CD14-positive monocyte (primary cell): Measurements from ENCODE around the gene S1PR2. TPM values are rescaled to one million over a fixed set of nuclear protein-coding genes. Genes with fewer than 3 reads are reported as not detected.
A peak's percentile ranks its signal among the peaks of the same experiment; 100 is the strongest.

Experiments
- DNase-seq, 3 donors: peaks; one replicate each; pipeline ENCODE4 v3.0.0-alpha.2; 2011 to 2022
- H2AFZ ChIP-seq: 2 replicates; pipeline ENCODE4 v1.6.0; 2012; ENCODE audit warnings: mild to moderate bottlenecking, low read depth, low read length, inconsistent platforms; ENCODE audit not compliant: insufficient read depth, poor library complexity, severe bottlenecking
- H3K27ac ChIP-seq, 2 donors: 1 replicate in 1 of 2; 2 replicates in 1 of 2; pipeline ENCODE4 v1.5.1; 2012 to 2013; ENCODE audit warnings: low read length in 2 of 2, control low read depth in 1 of 2, inconsistent platforms in 1 of 2, low read depth in 1 of 2, mild to moderate bottlenecking in 1 of 2
- H3K27me3 ChIP-seq, 2 donors: one replicate each; pipeline versions ENCODE4 v1.6.0 to v1.6.1; 2011 to 2013; ENCODE audit warnings: low read length in 2 of 2; ENCODE audit not compliant: control insufficient read depth in 2 of 2, insufficient read depth in 2 of 2
- H3K36me3 ChIP-seq, 2 donors: replicated peaks in 1 of 2; 1 replicate in 1 of 2; 2 replicates in 1 of 2; pipeline versions ENCODE4 v1.5.1 to v1.6.1; 2012 to 2013; ENCODE audit warnings: low read length in 2 of 2, control low read depth in 1 of 2, inconsistent platforms in 1 of 2, mild to moderate bottlenecking in 1 of 2; ENCODE audit not compliant: insufficient read depth in 2 of 2, control insufficient read depth in 1 of 2
- H3K4me1 ChIP-seq, 2 donors: 1 replicate in 1 of 2; 2 replicates in 1 of 2; pipeline versions ENCODE4 v1.5.1 to v1.6.1; 2012 to 2013; ENCODE audit warnings: low read length in 2 of 2, control low read depth in 1 of 2, inconsistent platforms in 1 of 2, mild to moderate bottlenecking in 1 of 2, moderate library complexity in 1 of 2; ENCODE audit not compliant: insufficient read depth in 2 of 2, control insufficient read depth in 1 of 2
- H3K4me2 ChIP-seq: replicated peaks from 2 replicates; pipeline ENCODE3; 2012; ENCODE audit warnings: low read length, moderate library complexity, mild to moderate bottlenecking; ENCODE audit not compliant: poor library complexity, severe bottlenecking; ENCODE audit errors: extremely low read depth
- H3K4me3 ChIP-seq, 3 experiments: fragments of 200-600 bp in 1 of 3; sonication (generic) in 1 of 3; replicated peaks in 1 of 3; 1 replicate in 2 of 3; 2 replicates in 1 of 3; pipeline ENCODE4 v1.5.1; 2011 to 2013; ENCODE audit warnings: low read length in 3 of 3, mild to moderate bottlenecking in 3 of 3, control low read depth in 2 of 3, low read depth in 2 of 3, inconsistent platforms in 1 of 3, moderate library complexity in 1 of 3
- H3K79me2 ChIP-seq: 2 replicates; pipeline ENCODE4 v1.6.0; 2012; ENCODE audit warnings: mild to moderate bottlenecking, control low read depth, inconsistent platforms, low read length, moderate library complexity; ENCODE audit not compliant: insufficient read depth
- H3K9ac ChIP-seq: 2 replicates; pipeline ENCODE4 v1.6.0; 2017; ENCODE audit warnings: low read length, mild to moderate bottlenecking; ENCODE audit not compliant: insufficient read depth, poor library complexity, severe bottlenecking
- H3K9me3 ChIP-seq, 2 donors: replicated peaks in 1 of 2; 1 replicate in 1 of 2; 2 replicates in 1 of 2; pipeline versions ENCODE4 v1.5.1 to v1.6.1; 2012 to 2013; ENCODE audit warnings: low read length in 2 of 2, control low read depth in 1 of 2; ENCODE audit not compliant: control insufficient read depth in 1 of 2, insufficient read depth in 1 of 2
- H4K20me1 ChIP-seq: 2 replicates; pipeline ENCODE4 v1.6.0; 2012; ENCODE audit warnings: mild to moderate bottlenecking, low read length, control low read depth, moderate library complexity; ENCODE audit not compliant: insufficient read depth
- H3K27ac Mint-ChIP-seq, 7 donors: one replicate each; pipeline ENCODE4 v1.8.0; 2020; ENCODE audit warnings: mild to moderate bottlenecking in 7 of 7, mixed read lengths in 7 of 7, moderate library complexity in 6 of 7, inconsistent platforms in 2 of 7
- H3K27me3 Mint-ChIP-seq, 3 donors: one replicate each; pipeline ENCODE4 v1.8.0; 2021 to 2022; ENCODE audit warnings: low read depth in 3 of 3, mild to moderate bottlenecking in 3 of 3, mixed read lengths in 3 of 3, moderate library complexity in 3 of 3, inconsistent platforms in 1 of 3
- H3K36me3 Mint-ChIP-seq, 2 donors: one replicate each; pipeline ENCODE4 v1.8.0; 2020; ENCODE audit warnings: mixed read lengths in 2 of 2, inconsistent platforms in 1 of 2, mild to moderate bottlenecking in 1 of 2
- H3K4me1 Mint-ChIP-seq: one replicate; pipeline ENCODE4 v1.8.0; 2020; ENCODE audit warnings: mild to moderate bottlenecking, mixed read lengths
- H3K4me3 Mint-ChIP-seq, 2 donors: one replicate each; pipeline ENCODE4 v1.8.0; 2020; ENCODE audit warnings: mild to moderate bottlenecking in 2 of 2, mixed read lengths in 2 of 2, moderate library complexity in 1 of 2
- H3K9me3 Mint-ChIP-seq, 7 donors: one replicate each; pipeline ENCODE4 v1.8.0; 2020 to 2022; ENCODE audit warnings: mixed read lengths in 7 of 7, mild to moderate bottlenecking in 6 of 7, moderate library complexity in 6 of 7, inconsistent platforms in 2 of 7
- CTCF ChIP-seq: fragments of 200-600 bp; IDR thresholded peaks from one replicate; pipeline ENCODE4 v1.8.0; 2022; ENCODE audit warnings: antibody characterized with exemption, mild to moderate bottlenecking
- WGBS: methylation state at CpG from one replicate; pipeline ENCODE4 v1.1.5; 2013; ENCODE audit warnings: missing lambda C conversion rate; ENCODE audit not compliant: insufficient coverage; 5-methylcytosine and 5-hydroxymethylcytosine counted together
- intact Hi-C, 2 donors: fragments of 100-400 bp; cut with micrococcal nuclease; formaldehyde crosslinking; loops; one replicate each; pipeline versions ENCODE4 v1.15.0 to v1.15.1; 2023
- polyA plus RNA-seq, 3 donors: library from polyadenylated mRNA; depleted of rRNA in 1 of 3; unstranded in 2 of 3; stranded (reverse) in 1 of 3; fragments of 300-500 nt in 2 of 3; fragments of >200 nt in 1 of 3; fragmentation: Illumina TruSeq in 2 of 3; gene quantifications; 1 replicate in 2 of 3; 2 replicates in 1 of 3; pipeline ENCODE4 v1.2.3, GENCODE V29; 2012 to 2021

The S1PR2 gene
- polyA plus RNA-seq, 3 donors = 0.40 to 2.0 (median 0.55) TPM

GRCh38 chr19:10268071-10268470 is 36.9 kb upstream of the S1PR2 start:
- Histone ChIP-seq H3K79me2 (peaks cover 22% of the 10 kb centered on the region), H3K36me3 (no peaks in the 10 kb centered on the region), H3K27ac (no peak overlapping the region), H3K4me3 (no peak overlapping the region), H3K9me3 (no peaks in the 10 kb centered on the region), H3K4me1 (peaks cover 36 to 39% of the 10 kb centered on the region in 2 donors), H3K27me3 (no peaks in the 10 kb centered on the region), H3K4me2 (no peak overlapping the region), H2AFZ (peak overlapping the region; percentile 63), H4K20me1 (peaks cover 21% of the 10 kb centered on the region), H3K9ac (no peak overlapping the region)
- Mint-ChIP-seq H3K36me3 (peaks cover 5 to 14% of the 10 kb centered on the region in 2 donors), H3K9me3 (peaks cover 0 to 3% (median 0%) of the 10 kb centered on the region in 7 donors), H3K27me3 (peaks cover 3 to 7% (median 3%) of the 10 kb centered on the region in 3 donors), H3K4me1 (peaks cover 28% of the 10 kb centered on the region), H3K27ac (peak overlapping the region in 4 of 7 donors; percentile 35 to 70 (median 62)), H3K4me3 (peak overlapping the region in 1 of 2 donors; percentile 21)
- intact Hi-C loops = no loop called here
- DNase-seq = no peak
- no peak for TF ChIP-seq CTCF
- 35% methylated on average over 6 of the region's 6 CpGs for WGBS

DNA sequence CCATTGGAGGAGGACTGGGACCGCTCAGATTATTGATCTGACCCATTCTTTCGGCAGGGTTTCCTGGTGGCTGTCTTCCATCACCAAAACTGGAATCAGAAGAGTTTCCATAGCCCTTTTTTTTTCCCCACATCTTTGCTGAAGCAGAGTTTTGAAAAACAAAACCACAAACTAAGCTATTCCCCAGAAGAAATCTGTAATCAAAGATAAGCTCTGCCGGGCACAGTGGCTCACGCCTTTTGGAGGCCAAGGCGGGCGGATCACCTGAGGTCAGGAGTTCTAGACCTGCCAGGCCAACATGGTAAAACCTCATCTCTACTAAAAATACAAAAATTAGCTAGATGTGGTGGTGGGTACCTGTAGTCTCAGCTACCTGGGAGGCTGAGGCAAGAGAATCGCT is 35.6 kb upstream of the S1PR2 start:
- Mint-ChIP-seq H3K4me3 (no peak overlapping the region), H3K9me3 (peaks cover 0 to 3% (median 0%) of the 10 kb centered on the region in 7 donors), H3K27me3 (peaks cover 3 to 12% (median 3%) of the 10 kb centered on the region in 3 donors), H3K27ac (no peak overlapping the region), H3K36me3 (peaks cover 1% of the 10 kb centered on the region in 2 donors), H3K4me1 (peaks cover 16% of the 10 kb centered on the region)
- Histone ChIP-seq H3K4me2 (no peak overlapping the region), H3K79me2 (peaks cover 8% of the 10 kb centered on the region), H3K4me3 (no peak overlapping the region), H3K27ac (no peak overlapping the region), H3K9me3 (no peaks in the 10 kb centered on the region), H3K27me3 (no peaks in the 10 kb centered on the region), H3K4me1 (peaks cover 22 to 26% of the 10 kb centered on the region in 2 donors), H3K9ac (no peak overlapping the region), H3K36me3 (no peaks in the 10 kb centered on the region), H2AFZ (no peak overlapping the region), H4K20me1 (peaks cover 7% of the 10 kb centered on the region)
- intact Hi-C loops = no loop called here
- 85% methylated on average over 3 of the region's 7 CpGs for WGBS
- no peak for DNase-seq
- TF ChIP-seq CTCF = no peak
